ENCODE data around the gene GLT8D1. TPM values are rescaled to one million over a fixed set of nuclear protein-coding genes. Genes with fewer than 3 reads are reported as not detected.

GLT8D1 gene
- total RNA-seq, 1 experiment from 2014 or later = 42.1 TPM

DNA sequence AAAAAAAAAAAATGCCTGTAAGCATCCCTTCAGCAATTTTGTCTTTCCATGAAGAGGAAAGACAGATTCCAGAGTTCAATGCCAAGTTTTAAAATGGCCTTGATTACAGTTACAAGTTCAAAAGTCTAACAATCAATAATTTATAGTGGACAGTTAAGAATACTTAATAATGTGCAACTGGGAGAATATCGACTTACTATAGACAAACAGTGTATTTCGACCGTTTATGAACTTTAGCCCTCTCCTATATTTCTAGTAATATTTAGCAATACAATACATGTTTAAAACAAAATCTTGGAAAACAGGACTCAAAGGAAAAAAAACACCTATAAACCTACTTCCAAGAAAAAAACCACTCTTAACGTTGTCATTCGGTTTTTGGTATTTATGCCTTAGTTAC, 21.4 kb downstream of the GLT8D1 start:
- DNase-seq (ENCODE audit: low read depth, low spot score) = no peak
- ChIA-PET RAD21 (ENCODE audit: low non-redundant PET in 1 of 2, low total read pairs in 2 of 2, uncharacterized antibody in 2 of 2, unreplicated experiment in 2 of 2) (no interaction called here), POLR2A (no interaction called here), CTCF (no interaction called here)
- H3K9ac ChIP-seq (ENCODE audit: low read length) = peak overlapping the region; percentile 97; the same call in 1 of the 2 replicates
- no peaks in the 10 kb centered on the region for H3K27me3 ChIP-seq (ENCODE audit: insufficient read depth, low read length)
- H3K9me2 ChIP-seq (ENCODE audit: insufficient read depth) = no peaks in the 10 kb centered on the region
- BruUV-seq (replicated peaks) = no TSS peak
- intact Hi-C loops (cut with micrococcal nuclease) = no loop called here
- H3K79me2 ChIP-seq (ENCODE audit: insufficient read depth, low read length) = peaks cover 84% of the 10 kb centered on the region
- H3K4me1 ChIP-seq (ENCODE audit: control insufficient read depth in 1 of 2, insufficient read depth in 2 of 2, low read length in 2 of 2) = peaks cover 13 to 29% of the 10 kb centered on the region in 2 experiments; a peak in 3 of 4 replicates
- H3K27ac ChIP-seq (ENCODE audit: low read depth, low read length) = no peak overlapping the region
- H3K36me3 ChIP-seq (ENCODE audit: control insufficient read depth in 1 of 2, insufficient read depth in 2 of 2, low read length in 2 of 2) = peaks cover 20 to 35% of the 10 kb centered on the region in 2 experiments
- H3K4me2 ChIP-seq (ENCODE audit: low read length) = peak overlapping the region; percentile 72
- peak overlapping the region in 1 of 2 experiments; percentile 98; a peak in 2 of 4 replicates for H3K4me3 ChIP-seq (replicated peaks in 1 of 2; ENCODE audit: low read depth in 1 of 2, low read length in 2 of 2)
- H3K9me3 ChIP-seq (ENCODE audit: control insufficient read depth in 1 of 2, insufficient read depth in 1 of 2, low read depth in 1 of 2, low read length in 2 of 2) = no peaks in the 10 kb centered on the region
- H2AFZ ChIP-seq (ENCODE audit: low read depth, low read length, poor library complexity, severe bottlenecking) = no peak overlapping the region
- no peaks in the 10 kb centered on the region; the same call in 1 of the 2 replicates for H4K20me1 ChIP-seq (ENCODE audit: insufficient read depth)
- ATAC-seq = no peak
- TF ChIP-seq RAD21 (IDR thresholded peaks at IDR 0.05; ENCODE audit: low read depth) = no peak
- no peak for TF ChIP-seq FOSL1 (IDR thresholded peaks at IDR 0.05; ENCODE audit: low read depth)
- no peak for TF ChIP-seq CBX3 (IDR thresholded peaks at IDR 0.05; ENCODE audit: low read depth)
- no peak for TF ChIP-seq SRF (IDR thresholded peaks at IDR 0.05; ENCODE audit: low read depth)
- no peak for TF ChIP-seq POLR2A (IDR thresholded peaks at IDR 0.05; ENCODE audit: borderline replicate concordance, extremely low read depth, insufficient read depth, insufficient read length)
- no peak for TF ChIP-seq CEBPB (IDR thresholded peaks at IDR 0.05; ENCODE audit: low read depth)
- TF ChIP-seq, protein P1, sequence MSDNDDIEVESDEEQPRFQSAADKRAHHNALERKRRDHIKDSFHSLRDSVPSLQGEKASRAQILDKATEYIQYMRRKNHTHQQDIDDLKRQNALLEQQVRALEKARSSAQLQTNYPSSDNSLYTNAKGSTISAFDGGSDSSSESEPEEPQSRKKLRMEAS (IDR thresholded peaks at IDR 0.05) = no peak
- no peak for TF ChIP-seq SP1 (IDR thresholded peaks at IDR 0.05; ENCODE audit: low read depth)

DNA sequence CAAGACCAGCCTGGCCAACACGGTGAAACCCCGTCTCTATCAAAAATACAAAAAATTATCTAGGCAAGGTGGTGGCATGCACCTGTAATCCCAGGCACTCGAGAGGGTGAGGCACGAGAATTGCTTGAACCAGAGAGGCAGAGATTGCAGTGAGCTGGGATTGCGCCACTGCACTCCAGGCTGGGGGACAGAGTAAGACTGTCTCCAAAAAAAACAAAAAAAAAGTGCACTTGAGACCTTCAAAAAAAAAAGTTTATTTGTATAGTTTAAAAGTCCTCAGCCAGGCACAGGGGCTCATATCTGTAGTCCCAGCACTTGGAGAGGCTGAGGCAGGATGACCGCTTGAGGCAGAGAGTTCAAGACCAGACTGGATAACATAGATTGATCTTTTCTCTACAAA, 22.0 kb downstream of the GLT8D1 start:
- no peak overlapping the region for H3K4me3 ChIP-seq (replicated peaks in 1 of 2; ENCODE audit: low read depth in 1 of 2, low read length in 2 of 2)
- H4K20me1 ChIP-seq (ENCODE audit: insufficient read depth) = no peaks in the 10 kb centered on the region; the same call in 1 of the 2 replicates
- no peak for DNase-seq (ENCODE audit: low read depth, low spot score)
- no TSS peak for BruUV-seq (replicated peaks)
- H3K9me3 ChIP-seq (ENCODE audit: control insufficient read depth in 1 of 2, insufficient read depth in 1 of 2, low read depth in 1 of 2, low read length in 2 of 2) = no peaks in the 10 kb centered on the region
- CTCF ChIA-PET = no interaction called here
- no peak overlapping the region for H3K27ac ChIP-seq (ENCODE audit: low read depth, low read length)
- H3K4me1 ChIP-seq (ENCODE audit: control insufficient read depth in 1 of 2, insufficient read depth in 2 of 2, low read length in 2 of 2) = peaks cover 13 to 29% of the 10 kb centered on the region in 2 experiments; a peak in 3 of 4 replicates
- peaks cover 21 to 34% of the 10 kb centered on the region in 2 experiments for H3K36me3 ChIP-seq (ENCODE audit: control insufficient read depth in 1 of 2, insufficient read depth in 2 of 2, low read length in 2 of 2)
- TF ChIP-seq YY1 (IDR thresholded peaks at IDR 0.05; ENCODE audit: extremely low read depth, insufficient replicate concordance, low read depth, low read length) (no peak), EZH2phosphoT487 (IDR thresholded peaks at IDR 0.05; ENCODE audit: borderline replicate concordance) (no peak), CEBPB (IDR thresholded peaks at IDR 0.05; ENCODE audit: low read depth) (no peak), FOSL1 (IDR thresholded peaks at IDR 0.05; ENCODE audit: low read depth) (no peak), ZFX (IDR thresholded peaks at IDR 0.05) (no peak), EGR1 (IDR thresholded peaks at IDR 0.05; ENCODE audit: low read depth) (no peak), CBX3 (IDR thresholded peaks at IDR 0.05; ENCODE audit: low read depth) (no peak), JUND (IDR thresholded peaks at IDR 0.05) (no peak), ZNF274 (IDR thresholded peaks at IDR 0.05; ENCODE audit: low read depth, low read length) (no peak), TCF7L2 (IDR thresholded peaks at IDR 0.05; ENCODE audit: borderline replicate concordance, extremely low read depth, insufficient read depth, insufficient read length) (no peak), RAD21 (IDR thresholded peaks at IDR 0.05; ENCODE audit: low read depth) (no peak), EZH2 (IDR thresholded peaks at IDR 0.05) (no peak), SIN3A (IDR thresholded peaks at IDR 0.05; ENCODE audit: low read depth) (no peak)
- TF ChIP-seq, protein P1 (IDR thresholded peaks at IDR 0.05) = no peak
- TF ChIP-seq, protein P2, sequence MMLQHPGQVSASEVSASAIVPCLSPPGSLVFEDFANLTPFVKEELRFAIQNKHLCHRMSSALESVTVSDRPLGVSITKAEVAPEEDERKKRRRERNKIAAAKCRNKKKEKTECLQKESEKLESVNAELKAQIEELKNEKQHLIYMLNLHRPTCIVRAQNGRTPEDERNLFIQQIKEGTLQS (IDR thresholded peaks at IDR 0.05) = no peak
- TF ChIP-seq, protein P3, sequence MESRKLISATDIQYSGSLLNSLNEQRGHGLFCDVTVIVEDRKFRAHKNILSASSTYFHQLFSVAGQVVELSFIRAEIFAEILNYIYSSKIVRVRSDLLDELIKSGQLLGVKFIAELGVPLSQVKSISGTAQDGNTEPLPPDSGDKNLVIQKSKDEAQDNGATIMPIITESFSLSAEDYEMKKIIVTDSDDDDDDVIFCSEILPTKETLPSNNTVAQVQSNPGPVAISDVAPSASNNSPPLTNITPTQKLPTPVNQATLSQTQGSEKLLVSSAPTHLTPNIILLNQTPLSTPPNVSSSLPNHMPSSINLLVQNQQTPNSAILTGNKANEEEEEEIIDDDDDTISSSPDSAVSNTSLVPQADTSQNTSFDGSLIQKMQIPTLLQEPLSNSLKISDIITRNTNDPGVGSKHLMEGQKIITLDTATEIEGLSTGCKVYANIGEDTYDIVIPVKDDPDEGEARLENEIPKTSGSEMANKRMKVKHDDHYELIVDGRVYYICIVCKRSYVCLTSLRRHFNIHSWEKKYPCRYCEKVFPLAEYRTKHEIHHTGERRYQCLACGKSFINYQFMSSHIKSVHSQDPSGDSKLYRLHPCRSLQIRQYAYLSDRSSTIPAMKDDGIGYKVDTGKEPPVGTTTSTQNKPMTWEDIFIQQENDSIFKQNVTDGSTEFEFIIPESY (IDR thresholded peaks at IDR 0.05; ENCODE audit: extremely low read depth, insufficient replicate concordance, low read length) = no peak
- no peaks in the 10 kb centered on the region for H3K27me3 ChIP-seq (ENCODE audit: insufficient read depth, low read length)
- intact Hi-C loops (cut with micrococcal nuclease) = loop anchor here (2.0 kb wide), 1 partner anchor 147 kb away; the partner anchor contains the start of gene UQCC5
- H3K9me2 ChIP-seq (ENCODE audit: insufficient read depth) = no peaks in the 10 kb centered on the region
- H2AFZ ChIP-seq (ENCODE audit: low read depth, low read length, poor library complexity, severe bottlenecking) = no peak overlapping the region
- ATAC-seq = no peak
- POLR2A ChIA-PET = no interaction called here
- RAD21 ChIA-PET (ENCODE audit: low non-redundant PET in 1 of 2, low total read pairs in 2 of 2, uncharacterized antibody in 2 of 2, unreplicated experiment in 2 of 2) = no interaction called here
- H3K79me2 ChIP-seq (ENCODE audit: insufficient read depth, low read length) = peaks cover 78% of the 10 kb centered on the region
- H3K4me2 ChIP-seq (ENCODE audit: low read length) = no peak overlapping the region
- H3K9ac ChIP-seq (ENCODE audit: low read length) = no peak overlapping the region
